Pancreas (tissue), 10 donors: Measurements from ENCODE around the gene DUSP21. TPM values are rescaled to one million over a fixed set of nuclear protein-coding genes. Genes with fewer than 3 reads are reported as not detected.

Experiments used
- ATAC-seq, 4 donors: fragments of 200-7000 bp; cut with Tn5 transposase; one replicate each; pipeline versions ENCODE4 v1.8.0 to v1.9.1; 2020; ENCODE audit warnings: mild to moderate bottlenecking in 4 of 4, moderate library complexity in 4 of 4
- DNase-seq, 6 donors: peaks; one replicate each; pipeline ENCODE4 v3.0.0-alpha.2; 2020
- FAIRE-seq: peaks from 2 replicates; lab custom pipeline; 2012; peaks lifted over from hg19 to GRCh38; lab: Jason Lieb, UNC
- H3K27ac ChIP-seq, 4 donors: fragments of 200-600 bp; sonication (generic); 1 replicate in 3 of 4; 2 replicates in 1 of 4; pipeline versions ENCODE4 v1.5.0 to v1.8.0; 2020
- H3K27me3 ChIP-seq, 4 donors: fragments of 200-600 bp; one replicate each; pipeline ENCODE4 v1.8.0; 2021
- H3K36me3 ChIP-seq, 3 donors: fragments of 200-600 bp; sonication (generic) in 1 of 3; one replicate each; pipeline versions ENCODE4 v1.5.0 to v1.8.0; 2020 to 2021
- H3K4me1 ChIP-seq, 3 donors: fragments of 200-600 bp; one replicate each; pipeline ENCODE4 v1.8.0; 2021
- H3K4me3 ChIP-seq, 4 donors: fragments of 200-600 bp; sonication (generic) in 2 of 4; one replicate each; pipeline versions ENCODE4 v1.5.0 to v1.8.0; 2020 to 2021
- H3K9me3 ChIP-seq, 4 donors: fragments of 200-600 bp; one replicate each; pipeline ENCODE4 v1.8.0; 2021
- WGBS, 2 donors: extraction: QIAGEN DNeasy Blood & Tissue Kit; methylation state at CpG; one replicate each; pipeline ENCODE4 v1.1.7; 2013; 5-methylcytosine and 5-hydroxymethylcytosine counted together
- intact Hi-C, 3 donors: fragments of 100-400 bp; cut with DNase I; formaldehyde crosslinking; loops; one replicate each; pipeline versions ENCODE4 v1.11.1 to v1.14.2; 2022
- polyA plus RNA-seq, 2 donors: library from polyadenylated mRNA; stranded (reverse); fragments of 200-250 nt; gene quantifications; one replicate each; pipeline ENCODE4 v1.2.3, GENCODE V29; 2013
- total RNA-seq, 6 donors: library from RNA; stranded (reverse); fragmentation: NEBNext Ultra II Directional in 4 of 6; extraction: Animal tissue kit (Norgen Biotek cat#: 25700) in 4 of 6; gene quantifications; one replicate each; pipeline versions ENCODE4 v1.2.1 to v1.2.4, GENCODE V29; 2021 to 2023
- TF ChIP-seq, protein P1 (sequence below), 4 donors: fragments of 200-600 bp; sonication (generic) in 3 of 4; IDR thresholded peaks; one replicate each; pipeline versions ENCODE4 v1.5.0 to v1.8.0; 2021; ENCODE audit warnings: antibody characterized with exemption in 4 of 4
- donor health status: healthy with polysubstance abuse.
- donor health status: DM: no; HTN: no; CAD: no; lungs with moderate emphysema.
- donor health status: DM: no; HTN: no; CAD: no.
- donor health status: control.
- donor health status: control.
- donor health status: Bipolar disorder and iron deficiency.
- donor health status: DM: yes; HTN: yes; CAD: no.
- donor health status: DM: no; HTN: no; CAD: no.
- donor health status: DM: no; HTN: no; CAD: no.
- donor health status: DM: yes; HTN: yes; CAD: no.

DUSP21 gene
- total and polyA plus RNA-seq, 8 donors = not detected

GRCh38 chrX:44871931-44872820 lies 28.4 kb downstream of the DUSP21 start:
- peaks cover 0 to 21% (median 5%) of the 10 kb centered on the region in 3 donors for H3K4me1 ChIP-seq
- ATAC-seq (peak; percentile 25 to 52 (median 36)), FAIRE-seq (no peak), DNase-seq (peak in 4 of 6 donors; percentile 28 to 86 (median 67))
- WGBS, 2 donors = 1% methylated on average over 41 to 58 of the region's 60 CpGs
- H3K36me3 ChIP-seq = no peaks in the 10 kb centered on the region
- no peaks in the 10 kb centered on the region for H3K9me3 ChIP-seq
- intact Hi-C loops = no loop called here
- peak overlapping the region; percentile 70 to 96 (median 92) for H3K4me3 ChIP-seq
- H3K27ac ChIP-seq = peak overlapping the region; percentile 96 to 99 (median 98)
- H3K27me3 ChIP-seq = no peaks in the 10 kb centered on the region
- TF ChIP-seq, protein P1, sequence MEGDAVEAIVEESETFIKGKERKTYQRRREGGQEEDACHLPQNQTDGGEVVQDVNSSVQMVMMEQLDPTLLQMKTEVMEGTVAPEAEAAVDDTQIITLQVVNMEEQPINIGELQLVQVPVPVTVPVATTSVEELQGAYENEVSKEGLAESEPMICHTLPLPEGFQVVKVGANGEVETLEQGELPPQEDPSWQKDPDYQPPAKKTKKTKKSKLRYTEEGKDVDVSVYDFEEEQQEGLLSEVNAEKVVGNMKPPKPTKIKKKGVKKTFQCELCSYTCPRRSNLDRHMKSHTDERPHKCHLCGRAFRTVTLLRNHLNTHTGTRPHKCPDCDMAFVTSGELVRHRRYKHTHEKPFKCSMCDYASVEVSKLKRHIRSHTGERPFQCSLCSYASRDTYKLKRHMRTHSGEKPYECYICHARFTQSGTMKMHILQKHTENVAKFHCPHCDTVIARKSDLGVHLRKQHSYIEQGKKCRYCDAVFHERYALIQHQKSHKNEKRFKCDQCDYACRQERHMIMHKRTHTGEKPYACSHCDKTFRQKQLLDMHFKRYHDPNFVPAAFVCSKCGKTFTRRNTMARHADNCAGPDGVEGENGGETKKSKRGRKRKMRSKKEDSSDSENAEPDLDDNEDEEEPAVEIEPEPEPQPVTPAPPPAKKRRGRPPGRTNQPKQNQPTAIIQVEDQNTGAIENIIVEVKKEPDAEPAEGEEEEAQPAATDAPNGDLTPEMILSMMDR (IDR thresholded peaks at IDR 0.05) = no peak

- 0 to 1% methylated on average over 35 to 61 of the region's 61 CpGs for WGBS, 2 donors
- TF ChIP-seq, protein P1 (IDR thresholded peaks at IDR 0.05) = no peak
- Histone ChIP-seq H3K4me3 (peak within 1 kb of the TSS; percentile 82 to 96 (median 92)), H3K27ac (peak within 1 kb of the TSS; percentile 96 to 99 (median 98)), H3K4me1 (peaks cover 0 to 25% (median 11%) of the 10 kb centered on the region in 3 donors), H3K27me3 (no peaks in the 10 kb centered on the region), H3K36me3 (no peaks in the 10 kb centered on the region), H3K9me3 (no peaks in the 10 kb centered on the region)
- FAIRE-seq = peak; percentile 95
- DNase-seq = peak; percentile 96 to 100 (median 100)
- intact Hi-C loops = no loop called here
- ATAC-seq = peak; percentile 84 to 93 (median 88)
These were observed 29.1 kb downstream of the DUSP21 start, which contains the start of gene KDM6A for GRCh38 chrX:44872821-44873414. TSS of gene KDM6A (plus strand) at chrX:44873188. CDS start at chrX:44873552, 364 bp downstream.

- ATAC-seq (peak; percentile 21 to 52 (median 39)), FAIRE-seq (no peak)
- intact Hi-C loops = no loop called here
These were observed 29.8 kb downstream of the DUSP21 start for GRCh38 chrX:44873415-44874276.

More at GRCh38 chrX:44873415-44874276, 29.8 kb downstream of the DUSP21 start:
- peak overlapping the region; percentile 82 to 96 (median 92) for H3K4me3 ChIP-seq
- H3K27ac ChIP-seq = peak overlapping the region; percentile 96 to 99 (median 98)
- 0 to 1% methylated on average over 71 to 99 of the region's 99 CpGs for WGBS, 2 donors
- TF ChIP-seq, protein P1 (IDR thresholded peaks at IDR 0.05) = no peak
- H3K9me3 ChIP-seq = no peaks in the 10 kb centered on the region
- H3K27me3 ChIP-seq = no peaks in the 10 kb centered on the region
- H3K36me3 ChIP-seq = no peaks in the 10 kb centered on the region
- peaks cover 0 to 27% (median 11%) of the 10 kb centered on the region in 3 donors for H3K4me1 ChIP-seq
- DNase-seq = peak; percentile 36 to 85 (median 74)
